ENCODE results near the gene CATSPERD. TPM values are rescaled to one million over a fixed set of nuclear protein-coding genes. Genes with fewer than 3 reads are reported as not detected.

The CATSPERD gene
- polyA plus RNA-seq, 2 of the 4 experiments (the other 2 are of a cell fraction): 0.03 TPM; not detected in 1

DNA sequence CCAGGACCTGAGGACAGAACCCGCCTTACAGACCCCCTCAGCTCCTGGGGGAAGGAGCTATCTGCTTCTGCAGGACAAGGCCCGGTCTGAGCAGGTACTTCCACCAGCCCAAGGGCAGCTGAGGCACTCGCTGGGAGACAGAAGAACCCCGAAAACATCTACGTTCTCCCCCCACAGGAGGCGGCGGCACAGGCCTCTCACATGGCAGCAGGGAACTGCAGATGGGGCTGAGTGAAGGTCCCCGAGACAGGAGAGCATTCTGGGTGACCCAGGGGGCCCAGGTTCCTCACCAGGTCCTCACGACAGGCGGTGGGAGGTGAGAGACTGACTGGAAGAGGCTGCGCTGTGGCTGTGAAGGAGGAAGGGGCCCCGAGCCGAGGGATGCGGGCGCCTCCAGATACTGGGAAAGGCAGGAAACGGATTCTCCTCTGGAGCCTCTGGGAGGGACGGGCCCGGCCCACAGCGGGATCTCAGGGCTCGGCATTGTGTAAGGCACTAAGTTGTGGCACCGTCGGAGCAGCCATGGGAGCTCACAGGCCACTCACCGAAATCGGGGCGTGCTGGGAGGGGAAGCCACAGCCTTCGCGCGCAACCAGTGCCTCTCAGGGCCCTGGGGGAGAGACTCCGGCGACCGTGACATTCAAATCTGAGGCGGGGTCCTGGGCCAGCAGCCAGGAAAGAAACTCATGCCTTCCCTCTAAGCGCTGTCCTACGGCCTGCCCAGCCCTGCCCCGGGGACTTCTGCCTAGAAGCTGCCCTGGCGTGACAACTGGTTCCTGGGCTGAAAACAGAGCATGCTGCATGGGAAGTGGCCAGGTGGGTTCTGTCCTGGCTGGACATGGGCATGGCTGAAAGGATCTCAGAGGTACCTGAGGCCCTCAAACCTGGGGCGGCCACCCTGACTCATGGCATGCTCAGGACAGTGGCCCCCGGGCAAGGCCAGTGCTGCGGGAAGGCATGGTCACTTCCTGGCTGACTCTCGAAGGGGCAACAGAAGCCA is 16.3 kb upstream of the CATSPERD start:
- peak; percentile 11 to 20; a peak in 4 of 6 replicates for ATAC-seq
- H3K4me1 ChIP-seq: 0 out of 3 replicates have a peak, but pooled peaks cover 3% of the 10 kb centered on the region

DNA sequence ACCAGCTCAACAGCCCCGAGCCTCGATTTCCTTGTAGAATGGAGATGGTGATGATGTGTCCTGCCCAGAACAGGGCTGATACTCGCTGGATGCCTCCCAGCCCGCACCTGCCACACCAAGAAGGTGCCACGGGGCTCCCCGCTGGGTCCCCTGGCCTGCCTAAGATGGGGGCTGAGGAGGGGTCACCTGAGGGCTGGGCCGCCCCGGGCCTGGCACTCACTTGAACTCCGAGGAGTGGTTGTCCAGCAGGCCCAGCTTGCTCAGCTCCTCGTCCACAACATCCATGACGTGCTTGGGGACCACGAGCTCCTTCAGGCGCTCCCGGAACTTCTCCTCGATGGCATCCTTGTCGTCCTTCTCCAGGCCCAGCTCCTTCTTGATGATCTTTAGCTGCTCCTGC is 14.9 kb upstream of the CATSPERD start:
- FAIRE-seq (no peak), ATAC-seq (no peak), DNase-seq (ENCODE audit: low read depth in 1 of 2, low spot score in 1 of 2) (no peak)
- Histone ChIP-seq H3K4me2 (no peak overlapping the region), H3K4me1 (0 out of 3 replicates have a peak, but pooled peaks cover 3% of the 10 kb centered on the region), H3K4me3 (no peak overlapping the region), H3K9me3 (no peaks in the 10 kb centered on the region), H3K27ac (no peak overlapping the region)
- ChIA-PET POLR2A (interaction anchor here (0.7 to 1.9 kb wide), 3 partner anchors 13 to 16 kb away, joined by 3 to 11 read pairs (median 5); partner anchors contain the start of genes CATSPERD and RPL36), CTCF (interaction anchor here (1.0 to 1.2 kb wide), 2 partner anchors 14 to 19 kb away, joined by 3 to 4 read pairs; no protein-coding TSS in a partner anchor)
- WGBS (ENCODE audit: missing lambda C conversion rate): 85% methylated on average over 15 of the region's 16 CpGs
- TF ChIP-seq ZNF302 (CRISPR knock-in tag; IDR thresholded peaks at IDR 0.05): no peak
- TF ChIP-seq CHD2 (IDR thresholded peaks at IDR 0.05; ENCODE audit: low read length, partially characterized antibody): no peak
- no peak for TF ChIP-seq EP300 (IDR thresholded peaks at IDR 0.05)
- TF ChIP-seq POLR2AphosphoS2 (conservative IDR thresholded peaks at IDR 0.05; ENCODE audit: low read length): no peak
- TF ChIP-seq, protein P1, sequence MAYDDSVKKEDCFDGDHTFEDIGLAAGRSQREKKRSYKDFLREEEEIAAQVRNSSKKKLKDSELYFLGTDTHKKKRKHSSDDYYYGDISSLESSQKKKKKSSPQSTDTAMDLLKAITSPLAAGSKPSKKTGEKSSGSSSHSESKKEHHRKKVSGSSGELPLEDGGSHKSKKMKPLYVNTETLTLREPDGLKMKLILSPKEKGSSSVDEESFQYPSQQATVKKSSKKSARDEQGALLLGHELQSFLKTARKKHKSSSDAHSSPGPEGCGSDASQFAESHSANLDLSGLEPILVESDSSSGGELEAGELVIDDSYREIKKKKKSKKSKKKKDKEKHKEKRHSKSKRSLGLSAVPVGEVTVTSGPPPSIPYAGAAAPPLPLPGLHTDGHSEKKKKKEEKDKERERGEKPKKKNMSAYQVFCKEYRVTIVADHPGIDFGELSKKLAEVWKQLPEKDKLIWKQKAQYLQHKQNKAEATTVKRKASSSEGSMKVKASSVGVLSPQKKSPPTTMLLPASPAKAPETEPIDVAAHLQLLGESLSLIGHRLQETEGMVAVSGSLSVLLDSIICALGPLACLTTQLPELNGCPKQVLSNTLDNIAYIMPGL (CRISPR knock-in tag; IDR thresholded peaks at IDR 0.05; ENCODE audit: borderline replicate concordance): no peak
- TF ChIP-seq, protein P2, sequence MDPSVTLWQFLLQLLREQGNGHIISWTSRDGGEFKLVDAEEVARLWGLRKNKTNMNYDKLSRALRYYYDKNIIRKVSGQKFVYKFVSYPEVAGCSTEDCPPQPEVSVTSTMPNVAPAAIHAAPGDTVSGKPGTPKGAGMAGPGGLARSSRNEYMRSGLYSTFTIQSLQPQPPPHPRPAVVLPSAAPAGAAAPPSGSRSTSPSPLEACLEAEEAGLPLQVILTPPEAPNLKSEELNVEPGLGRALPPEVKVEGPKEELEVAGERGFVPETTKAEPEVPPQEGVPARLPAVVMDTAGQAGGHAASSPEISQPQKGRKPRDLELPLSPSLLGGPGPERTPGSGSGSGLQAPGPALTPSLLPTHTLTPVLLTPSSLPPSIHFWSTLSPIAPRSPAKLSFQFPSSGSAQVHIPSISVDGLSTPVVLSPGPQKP (IDR thresholded peaks at IDR 0.05; ENCODE audit: low read depth, low read length): no peak
- TF ChIP-seq HDAC2 (IDR thresholded peaks at IDR 0.05): no peak
- no peak for TF ChIP-seq NPAS2 (CRISPR knock-in tag; IDR thresholded peaks at IDR 0.05; ENCODE audit: borderline replicate concordance)
- TF ChIP-seq FOXS1 (CRISPR knock-in tag; IDR thresholded peaks at IDR 0.05): no peak
- TF ChIP-seq POLR2A (IDR thresholded peaks at IDR 0.05; ENCODE audit: low read length): no peak
- no peak for TF ChIP-seq TFCP2L1 (CRISPR knock-in tag; IDR thresholded peaks at IDR 0.05)
- TF ChIP-seq, protein P3, sequence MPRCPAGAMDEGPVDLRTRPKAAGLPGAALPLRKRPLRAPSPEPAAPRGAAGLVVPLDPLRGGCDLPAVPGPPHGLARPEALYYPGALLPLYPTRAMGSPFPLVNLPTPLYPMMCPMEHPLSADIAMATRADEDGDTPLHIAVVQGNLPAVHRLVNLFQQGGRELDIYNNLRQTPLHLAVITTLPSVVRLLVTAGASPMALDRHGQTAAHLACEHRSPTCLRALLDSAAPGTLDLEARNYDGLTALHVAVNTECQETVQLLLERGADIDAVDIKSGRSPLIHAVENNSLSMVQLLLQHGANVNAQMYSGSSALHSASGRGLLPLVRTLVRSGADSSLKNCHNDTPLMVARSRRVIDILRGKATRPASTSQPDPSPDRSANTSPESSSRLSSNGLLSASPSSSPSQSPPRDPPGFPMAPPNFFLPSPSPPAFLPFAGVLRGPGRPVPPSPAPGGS (IDR thresholded peaks at IDR 0.05): no peak
- no peak for TF ChIP-seq MYC (IDR thresholded peaks at IDR 0.05; ENCODE audit: borderline replicate concordance, low read length)
- TF ChIP-seq CBX8 (IDR thresholded peaks at IDR 0.05): no peak

More for the DNA sequence above, 16.3 kb upstream of the CATSPERD start:
- FAIRE-seq: no peak
- Histone ChIP-seq H3K27ac (no peak overlapping the region), H3K4me3 (no peak overlapping the region), H3K4me2 (no peak overlapping the region), H3K9me3 (no peaks in the 10 kb centered on the region)
- no peak for TF ChIP-seq HOXA7 (CRISPR knock-in tag; IDR thresholded peaks at IDR 0.05)
- TF ChIP-seq, protein P4, sequence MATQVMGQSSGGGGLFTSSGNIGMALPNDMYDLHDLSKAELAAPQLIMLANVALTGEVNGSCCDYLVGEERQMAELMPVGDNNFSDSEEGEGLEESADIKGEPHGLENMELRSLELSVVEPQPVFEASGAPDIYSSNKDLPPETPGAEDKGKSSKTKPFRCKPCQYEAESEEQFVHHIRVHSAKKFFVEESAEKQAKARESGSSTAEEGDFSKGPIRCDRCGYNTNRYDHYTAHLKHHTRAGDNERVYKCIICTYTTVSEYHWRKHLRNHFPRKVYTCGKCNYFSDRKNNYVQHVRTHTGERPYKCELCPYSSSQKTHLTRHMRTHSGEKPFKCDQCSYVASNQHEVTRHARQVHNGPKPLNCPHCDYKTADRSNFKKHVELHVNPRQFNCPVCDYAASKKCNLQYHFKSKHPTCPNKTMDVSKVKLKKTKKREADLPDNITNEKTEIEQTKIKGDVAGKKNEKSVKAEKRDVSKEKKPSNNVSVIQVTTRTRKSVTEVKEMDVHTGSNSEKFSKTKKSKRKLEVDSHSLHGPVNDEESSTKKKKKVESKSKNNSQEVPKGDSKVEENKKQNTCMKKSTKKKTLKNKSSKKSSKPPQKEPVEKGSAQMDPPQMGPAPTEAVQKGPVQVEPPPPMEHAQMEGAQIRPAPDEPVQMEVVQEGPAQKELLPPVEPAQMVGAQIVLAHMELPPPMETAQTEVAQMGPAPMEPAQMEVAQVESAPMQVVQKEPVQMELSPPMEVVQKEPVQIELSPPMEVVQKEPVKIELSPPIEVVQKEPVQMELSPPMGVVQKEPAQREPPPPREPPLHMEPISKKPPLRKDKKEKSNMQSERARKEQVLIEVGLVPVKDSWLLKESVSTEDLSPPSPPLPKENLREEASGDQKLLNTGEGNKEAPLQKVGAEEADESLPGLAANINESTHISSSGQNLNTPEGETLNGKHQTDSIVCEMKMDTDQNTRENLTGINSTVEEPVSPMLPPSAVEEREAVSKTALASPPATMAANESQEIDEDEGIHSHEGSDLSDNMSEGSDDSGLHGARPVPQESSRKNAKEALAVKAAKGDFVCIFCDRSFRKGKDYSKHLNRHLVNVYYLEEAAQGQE (IDR thresholded peaks at IDR 0.05): no peak
- TF ChIP-seq RNF2 (IDR thresholded peaks at IDR 0.05; ENCODE audit: borderline replicate concordance, low read depth): no peak
- TF ChIP-seq TP53 (CRISPR knock-in tag; IDR thresholded peaks at IDR 0.05): no peak
- no peak for TF ChIP-seq ESRRA (IDR thresholded peaks at IDR 0.05; ENCODE audit: borderline replicate concordance, low read length)
- no peak for TF ChIP-seq TFCP2L1 (CRISPR knock-in tag; IDR thresholded peaks at IDR 0.05)
- TF ChIP-seq, protein P3 (IDR thresholded peaks at IDR 0.05): no peak
- TF ChIP-seq HDAC2 (IDR thresholded peaks at IDR 0.05): no peak
- TF ChIP-seq NFE2L2 (conservative IDR thresholded peaks at IDR 0.05; ENCODE audit: low read length): no peak
- no peak for TF ChIP-seq CEBPB (IDR thresholded peaks at IDR 0.05)
- no peak for TF ChIP-seq KDM1A (IDR thresholded peaks at IDR 0.05; ENCODE audit: low read depth)
- no peak for TF ChIP-seq KDM5A (IDR thresholded peaks at IDR 0.05)
- no peak for TF ChIP-seq ZSCAN20 (CRISPR knock-in tag; IDR thresholded peaks at IDR 0.05)
- no peak for TF ChIP-seq EP300 (IDR thresholded peaks at IDR 0.05)
- 93% methylated on average over 21 of the region's 40 CpGs for WGBS (ENCODE audit: missing lambda C conversion rate)
- DNase-seq (ENCODE audit: low read depth in 1 of 2, low spot score in 1 of 2): no peak
- ChIA-PET POLR2A (interaction anchor here (1.9 kb wide), 1 partner anchor 14 kb away, joined by 11 read pairs; the partner anchor contains the start of gene RPL36), CTCF (interaction anchor here (1.0 to 1.8 kb wide), 2 partner anchors 14 kb away, joined by 3 to 7 read pairs; partner anchors contain the start of gene RPL36)

All from A549 (cell line).